Activated B cell treated with CpG ODN at 0.5 μM for 24 hours (primary cell): ENCODE results near the gene KRT75. TPM values are rescaled to one million over a fixed set of nuclear protein-coding genes. Genes with fewer than 3 reads are reported as not detected.

Experiments
- ATAC-seq: fragments of 200-7000 bp; cut with Tn5 transposase; one replicate; pipeline ENCODE4 v1.10.0; 2021; ENCODE audit warnings: low read depth, mild to moderate bottlenecking, moderate library complexity
- CTCF ChIA-PET: fragments of 350-600 bp; sonication (Branson Sonifier 250); formaldehyde crosslinking; loops from one replicate; lab custom pipeline; 2021; ENCODE audit warnings: antibody characterized with exemption; lab: Charles Lee
- POLR2A ChIA-PET: fragments of 350-600 bp; sonication (Branson Sonifier 250); formaldehyde crosslinking; loops from one replicate; lab custom pipeline; 2021; ENCODE audit warnings: antibody characterized with exemption; lab: Charles Lee
- DNase-seq: peaks from one replicate; pipeline ENCODE4 v3.0.0; 2022
- H3K27ac Mint-ChIP-seq: one replicate; pipeline ENCODE4 v1.8.0; 2020; ENCODE audit warnings: mixed read lengths
- H3K27me3 Mint-ChIP-seq: one replicate; pipeline ENCODE4 v1.8.0; 2021; ENCODE audit warnings: mixed read lengths
- H3K36me3 Mint-ChIP-seq: one replicate; pipeline ENCODE4 v1.8.0; 2021; ENCODE audit warnings: low read depth, mixed read lengths
- H3K4me1 Mint-ChIP-seq: one replicate; pipeline ENCODE4 v1.8.0; 2021; ENCODE audit warnings: mixed read lengths
- H3K4me3 Mint-ChIP-seq: one replicate; pipeline ENCODE4 v1.8.0; 2020; ENCODE audit warnings: mild to moderate bottlenecking, mixed read lengths
- H3K9me3 Mint-ChIP-seq: one replicate; pipeline ENCODE4 v1.8.0; 2020; ENCODE audit warnings: mixed read lengths
- CTCF ChIP-seq: fragments of 200-600 bp; IDR thresholded peaks from one replicate; pipeline ENCODE4 v1.8.0; 2022; ENCODE audit warnings: antibody characterized with exemption, mild to moderate bottlenecking
- intact Hi-C: fragments of 100-400 bp; cut with micrococcal nuclease; formaldehyde crosslinking; loops from one replicate; pipeline ENCODE4 v1.15.1; 2024
- total RNA-seq: library from RNA; stranded (reverse); gene quantifications from 2 replicates; pipeline ENCODE4 v1.2.3, GENCODE V29; 2022

Gene KRT75
- total RNA-seq, 1 donor from 2014 or later = not detected

DNA sequence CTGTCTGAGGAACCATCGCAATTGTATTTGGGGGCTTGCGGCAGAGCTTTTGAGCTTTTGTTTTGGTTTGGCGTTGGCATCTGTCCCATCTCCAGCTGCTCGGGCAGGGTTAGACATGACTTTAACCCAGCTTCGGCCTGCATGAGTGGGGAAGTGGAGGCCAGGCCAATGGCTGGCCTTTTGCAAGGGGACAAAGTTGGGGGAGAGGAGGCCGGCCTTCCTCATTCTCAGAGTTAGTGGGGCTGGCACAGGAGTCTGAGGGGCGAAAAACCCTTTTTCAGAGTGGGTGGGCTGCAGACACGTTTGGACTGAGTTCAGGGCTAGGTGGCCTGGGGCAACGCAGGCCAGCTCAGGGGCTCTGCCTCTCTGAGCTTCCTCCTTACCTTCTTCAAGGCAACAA, 33.3 kb downstream of the KRT75 start:
- TF ChIP-seq CTCF = no peak
- intact Hi-C loops = no loop called here
- no peak for DNase-seq
- ChIA-PET CTCF (no interaction called here), POLR2A (no interaction called here)
- no peak overlapping the region for H3K4me3 Mint-ChIP-seq
- no peaks in the 10 kb centered on the region for H3K9me3 Mint-ChIP-seq
- no peak overlapping the region for H3K27ac Mint-ChIP-seq
- no peaks in the 10 kb centered on the region for H3K27me3 Mint-ChIP-seq
- no peak for ATAC-seq
- no peaks in the 10 kb centered on the region for H3K36me3 Mint-ChIP-seq
- no peaks in the 10 kb centered on the region for H3K4me1 Mint-ChIP-seq

DNA sequence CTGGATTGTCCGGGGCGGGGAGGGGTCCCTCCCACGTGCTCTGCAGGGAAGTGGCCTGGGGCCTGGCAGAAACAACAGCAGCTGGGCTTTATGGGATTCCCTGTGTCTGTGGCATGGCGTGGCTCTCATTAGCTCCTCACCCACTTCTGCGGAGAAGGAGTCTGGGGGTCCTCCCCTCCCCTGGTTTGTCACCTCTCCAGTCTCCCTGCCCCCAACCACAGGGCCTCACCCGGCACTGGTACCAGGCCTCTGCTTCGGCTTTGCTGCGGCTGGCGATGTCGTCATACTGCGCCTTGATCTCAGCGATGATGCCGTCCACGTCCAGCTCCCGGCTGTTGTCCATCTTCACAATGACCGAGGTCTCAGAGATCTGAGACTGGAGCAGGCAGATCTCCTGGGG, 34.4 kb downstream of the KRT75 start:
- Mint-ChIP-seq H3K9me3 (no peaks in the 10 kb centered on the region), H3K36me3 (no peaks in the 10 kb centered on the region), H3K4me1 (no peaks in the 10 kb centered on the region), H3K4me3 (no peak overlapping the region), H3K27ac (no peak overlapping the region), H3K27me3 (peaks cover 3% of the 10 kb centered on the region)
- intact Hi-C loops = no loop called here
- no peak for TF ChIP-seq CTCF
- ATAC-seq (no peak), DNase-seq (no peak)
- ChIA-PET CTCF (no interaction called here), POLR2A (no interaction called here)

DNA sequence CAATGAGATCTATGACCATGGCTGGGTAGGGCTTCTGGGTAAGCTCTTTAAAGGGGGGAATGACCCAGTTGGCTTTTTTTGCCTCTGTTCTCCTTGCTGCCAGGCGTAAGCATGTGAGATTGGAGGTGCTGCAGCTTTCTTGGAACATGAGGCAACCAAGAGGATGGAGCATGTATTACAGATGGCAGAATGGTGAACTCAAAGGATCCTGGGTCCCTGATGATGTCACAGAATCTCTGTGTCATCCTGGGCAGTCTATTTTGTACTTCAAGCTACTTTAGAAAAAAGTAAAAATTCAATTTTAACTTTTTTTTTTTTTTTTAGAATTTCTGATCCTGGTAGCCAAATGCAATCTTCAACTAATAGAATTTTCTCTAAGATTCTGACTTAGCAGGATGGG, 36.0 kb downstream of the KRT75 start:
- ChIA-PET CTCF (no interaction called here), POLR2A (no interaction called here)
- no peak for TF ChIP-seq CTCF
- H3K27ac Mint-ChIP-seq = no peak overlapping the region
- intact Hi-C loops = no loop called here
- ATAC-seq (no peak), DNase-seq (no peak)
- peaks cover 2% of the 10 kb centered on the region for H3K4me1 Mint-ChIP-seq
- H3K9me3 Mint-ChIP-seq = no peaks in the 10 kb centered on the region
- peaks cover 6% of the 10 kb centered on the region for H3K27me3 Mint-ChIP-seq
- H3K36me3 Mint-ChIP-seq = no peaks in the 10 kb centered on the region
- H3K4me3 Mint-ChIP-seq = no peak overlapping the region

DNA sequence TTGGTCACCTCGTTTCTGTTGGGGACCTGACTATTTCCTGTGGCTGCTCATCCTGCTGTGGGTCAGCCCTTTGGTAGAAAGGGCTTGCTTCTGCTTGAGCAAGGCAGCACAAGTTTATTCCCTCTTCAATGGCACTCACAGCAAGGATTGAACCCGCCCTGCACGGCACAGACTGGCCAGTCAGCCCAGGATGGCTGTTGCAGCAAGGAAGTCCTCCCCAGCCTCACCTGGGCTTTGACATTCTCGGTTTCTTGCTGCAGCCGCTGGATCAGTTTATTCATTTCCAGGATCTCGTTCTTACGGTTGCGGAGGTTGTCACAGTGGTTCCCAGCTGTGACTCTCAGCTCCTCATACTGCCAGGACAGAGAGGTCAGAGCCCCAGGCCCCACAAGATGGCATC, 37.5 kb downstream of the KRT75 start:
- H3K4me3 Mint-ChIP-seq = no peak overlapping the region
- no peak for ATAC-seq
- peaks cover 6% of the 10 kb centered on the region for H3K27me3 Mint-ChIP-seq
- CTCF ChIA-PET = interaction anchor here (1.5 kb wide), 1 partner anchor 583 kb away, joined by 4 read pairs; no protein-coding TSS in a partner anchor
- intact Hi-C loops = no loop called here
- TF ChIP-seq CTCF = no peak
- H3K4me1 Mint-ChIP-seq = peaks cover 2% of the 10 kb centered on the region
- H3K9me3 Mint-ChIP-seq = no peaks in the 10 kb centered on the region
- no peaks in the 10 kb centered on the region for H3K36me3 Mint-ChIP-seq
- POLR2A ChIA-PET = no interaction called here
- no peak for DNase-seq
- no peak overlapping the region for H3K27ac Mint-ChIP-seq

- no peak for TF ChIP-seq CTCF
- Mint-ChIP-seq H3K4me3 (no peak overlapping the region), H3K36me3 (no peaks in the 10 kb centered on the region), H3K4me1 (peaks cover 2% of the 10 kb centered on the region), H3K9me3 (no peaks in the 10 kb centered on the region), H3K27me3 (peaks cover 6% of the 10 kb centered on the region), H3K27ac (no peak overlapping the region)
- intact Hi-C loops = no loop called here
- CTCF ChIA-PET = interaction anchor here (1.5 kb wide), 2 partner anchors 10 to 584 kb away, joined by 4 to 5 read pairs; partner anchors contain the start of gene KRT84
- DNase-seq (no peak), ATAC-seq (no peak)
- POLR2A ChIA-PET = no interaction called here
Observed at GRCh38 chr12:52395761-52396434, 38.3 kb downstream of the KRT75 start.
